Loucy (cell line): ENCODE data around the gene RUFY1.

ENCODE experiments used
- H2AFZ ChIP-seq: fragments of 200-600 bp; sonication (generic); 2 replicates; pipeline ENCODE4 v1.6.0; 2016; ENCODE audit warnings: antibody characterized with exemption, mild to moderate bottlenecking, low read length, moderate library complexity
- H3F3A ChIP-seq: fragments of 200-600 bp; 2 replicates; pipeline ENCODE4 v1.6.0; 2016; ENCODE audit warnings: antibody characterized with exemption, low read depth, mild to moderate bottlenecking
- H3K27me3 ChIP-seq: fragments of 200-600 bp; sonication (generic); 2 replicates; pipeline ENCODE4 v1.6.1; 2014; ENCODE audit warnings: low read length, mild to moderate bottlenecking; ENCODE audit not compliant: insufficient read depth, poor library complexity, severe bottlenecking
- H3K36me3 ChIP-seq: fragments of 200-600 bp; sonication (generic); 2 replicates; pipeline ENCODE4 v1.6.1; 2016; ENCODE audit warnings: low read length; ENCODE audit not compliant: insufficient read depth
- H3K4me1 ChIP-seq: fragments of 200-600 bp; sonication (generic); 2 replicates; pipeline ENCODE4 v1.5.1; 2014; ENCODE audit warnings: low read length, mild to moderate bottlenecking; ENCODE audit not compliant: insufficient read depth, poor library complexity, severe bottlenecking
- H3K4me2 ChIP-seq: fragments of 200-600 bp; sonication (generic); 2 replicates; pipeline ENCODE4 v1.6.0; 2014; ENCODE audit warnings: antibody characterized with exemption, low read length, low read depth, mild to moderate bottlenecking; ENCODE audit not compliant: poor library complexity, severe bottlenecking
- H3K4me3 ChIP-seq: fragments of 200-600 bp; sonication (generic); 2 replicates; pipeline ENCODE4 v1.5.1; 2014; ENCODE audit warnings: low read length, mild to moderate bottlenecking, mixed read lengths; ENCODE audit not compliant: poor library complexity, severe bottlenecking
- H3K79me2 ChIP-seq: fragments of 200-600 bp; sonication (generic); 2 replicates; pipeline ENCODE4 v1.6.1; 2014; ENCODE audit warnings: low read length; ENCODE audit not compliant: insufficient read depth
- H3K9ac ChIP-seq: fragments of 200-600 bp; sonication (generic); 2 replicates; pipeline ENCODE4 v1.6.0; 2014; ENCODE audit warnings: mild to moderate bottlenecking, low read depth, low read length, moderate library complexity; ENCODE audit not compliant: poor library complexity, severe bottlenecking
- H3K9me2 ChIP-seq: fragments of 200-600 bp; sonication (generic); replicated peaks from 2 replicates; pipeline ENCODE4 v1.6.1; 2016; ENCODE audit warnings: low read depth, low read length, mixed read lengths
- H3K9me3 ChIP-seq: fragments of 200-600 bp; sonication (generic); 2 replicates; pipeline ENCODE4 v1.6.1; 2014; ENCODE audit warnings: mild to moderate bottlenecking, antibody characterized with exemption, low read length, low read depth; ENCODE audit not compliant: insufficient read depth
- H4K20me1 ChIP-seq: fragments of 200-600 bp; sonication (generic); 2 replicates; pipeline ENCODE4 v1.6.0; 2014; ENCODE audit warnings: antibody characterized with exemption, low read length, mild to moderate bottlenecking; ENCODE audit not compliant: insufficient read depth, poor library complexity, severe bottlenecking
- EZH2phosphoT487 ChIP-seq: fragments of 200-600 bp; IDR thresholded peaks from 2 replicates; pipeline ENCODE4 v1.6.1; 2018; ENCODE audit warnings: antibody characterized with exemption, mild to moderate bottlenecking, moderate library complexity, borderline replicate concordance
- TF ChIP-seq, protein P1 (sequence below): fragments of 200-600 bp; sonication (generic); conservative IDR thresholded peaks from 2 replicates; pipeline ENCODE4 v1.5.1; 2014; ENCODE audit warnings: mild to moderate bottlenecking, antibody characterized with exemption, low read length

The RUFY1 gene

DNA sequence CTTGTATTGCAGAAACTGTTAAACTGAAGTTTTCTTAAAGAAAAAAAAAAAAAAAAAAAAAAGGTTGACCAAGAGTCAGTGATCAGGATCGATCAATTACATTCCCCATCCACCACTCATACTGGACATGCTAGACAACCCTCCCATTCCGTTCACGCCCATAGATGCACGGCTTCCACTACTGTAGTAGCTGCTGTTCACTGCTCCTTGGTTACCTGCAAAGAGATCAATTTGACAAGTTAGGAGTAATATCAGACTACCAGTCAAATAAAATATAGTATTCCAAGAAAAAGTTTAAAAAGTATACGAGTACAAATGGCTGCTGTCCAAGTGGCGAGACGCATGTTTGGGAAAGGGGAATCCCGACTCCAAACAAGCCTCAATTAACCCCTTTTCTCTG is 64.4 kb downstream of the RUFY1 start:
- H3K9me2 ChIP-seq, result no peaks in the 10 kb centered on the region
- H2AFZ ChIP-seq, result no peak overlapping the region
- H3K9me3 ChIP-seq, result no peaks in the 10 kb centered on the region
- TF ChIP-seq EZH2phosphoT487, result no peak
- TF ChIP-seq, protein P1, sequence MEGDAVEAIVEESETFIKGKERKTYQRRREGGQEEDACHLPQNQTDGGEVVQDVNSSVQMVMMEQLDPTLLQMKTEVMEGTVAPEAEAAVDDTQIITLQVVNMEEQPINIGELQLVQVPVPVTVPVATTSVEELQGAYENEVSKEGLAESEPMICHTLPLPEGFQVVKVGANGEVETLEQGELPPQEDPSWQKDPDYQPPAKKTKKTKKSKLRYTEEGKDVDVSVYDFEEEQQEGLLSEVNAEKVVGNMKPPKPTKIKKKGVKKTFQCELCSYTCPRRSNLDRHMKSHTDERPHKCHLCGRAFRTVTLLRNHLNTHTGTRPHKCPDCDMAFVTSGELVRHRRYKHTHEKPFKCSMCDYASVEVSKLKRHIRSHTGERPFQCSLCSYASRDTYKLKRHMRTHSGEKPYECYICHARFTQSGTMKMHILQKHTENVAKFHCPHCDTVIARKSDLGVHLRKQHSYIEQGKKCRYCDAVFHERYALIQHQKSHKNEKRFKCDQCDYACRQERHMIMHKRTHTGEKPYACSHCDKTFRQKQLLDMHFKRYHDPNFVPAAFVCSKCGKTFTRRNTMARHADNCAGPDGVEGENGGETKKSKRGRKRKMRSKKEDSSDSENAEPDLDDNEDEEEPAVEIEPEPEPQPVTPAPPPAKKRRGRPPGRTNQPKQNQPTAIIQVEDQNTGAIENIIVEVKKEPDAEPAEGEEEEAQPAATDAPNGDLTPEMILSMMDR, result no peak
- H3F3A ChIP-seq, result no peaks in the 10 kb centered on the region
- H3K79me2 ChIP-seq, result peaks cover 70% of the 10 kb centered on the region
- no peak overlapping the region for H3K9ac ChIP-seq
- H3K27me3 ChIP-seq, result no peaks in the 10 kb centered on the region
- H3K36me3 ChIP-seq, result peaks cover 92% of the 10 kb centered on the region
- H3K4me2 ChIP-seq, result peak overlapping the region; percentile 31
- no peak overlapping the region for H3K4me3 ChIP-seq
- H4K20me1 ChIP-seq, result peaks cover 68% of the 10 kb centered on the region
- H3K4me1 ChIP-seq, result peaks cover 26% of the 10 kb centered on the region

DNA sequence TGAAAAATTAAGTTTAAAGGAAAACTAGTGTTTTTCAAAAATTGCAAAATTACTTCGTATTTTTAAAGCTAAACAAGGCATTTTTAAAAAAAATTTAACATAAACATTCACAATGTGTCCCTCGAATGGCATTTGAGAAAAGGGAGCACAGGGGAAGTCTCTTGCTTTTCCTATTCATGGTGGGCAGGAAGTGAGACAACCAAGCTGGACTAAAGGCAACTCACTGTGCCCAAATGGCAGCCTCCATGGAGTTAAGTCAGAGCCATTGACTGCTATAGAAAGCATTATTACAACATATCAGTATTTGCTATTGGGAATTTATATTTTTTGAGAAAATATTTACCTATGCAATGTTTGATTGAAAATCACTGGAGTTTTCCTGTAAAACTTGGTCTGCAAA is 64.8 kb downstream of the RUFY1 start:
- H2AFZ ChIP-seq, result no peak overlapping the region
- no peak for TF ChIP-seq EZH2phosphoT487
- peaks cover 73% of the 10 kb centered on the region for H4K20me1 ChIP-seq
- H3F3A ChIP-seq, result no peaks in the 10 kb centered on the region
- peak overlapping the region; percentile 99 for H3K4me2 ChIP-seq
- H3K27me3 ChIP-seq, result no peaks in the 10 kb centered on the region
- no peak overlapping the region for H3K9ac ChIP-seq
- H3K4me1 ChIP-seq, result peaks cover 26% of the 10 kb centered on the region
- H3K9me2 ChIP-seq, result no peaks in the 10 kb centered on the region
- no peak overlapping the region for H3K4me3 ChIP-seq
- peaks cover 92% of the 10 kb centered on the region for H3K36me3 ChIP-seq
- H3K9me3 ChIP-seq, result no peaks in the 10 kb centered on the region
- peaks cover 75% of the 10 kb centered on the region for H3K79me2 ChIP-seq

DNA sequence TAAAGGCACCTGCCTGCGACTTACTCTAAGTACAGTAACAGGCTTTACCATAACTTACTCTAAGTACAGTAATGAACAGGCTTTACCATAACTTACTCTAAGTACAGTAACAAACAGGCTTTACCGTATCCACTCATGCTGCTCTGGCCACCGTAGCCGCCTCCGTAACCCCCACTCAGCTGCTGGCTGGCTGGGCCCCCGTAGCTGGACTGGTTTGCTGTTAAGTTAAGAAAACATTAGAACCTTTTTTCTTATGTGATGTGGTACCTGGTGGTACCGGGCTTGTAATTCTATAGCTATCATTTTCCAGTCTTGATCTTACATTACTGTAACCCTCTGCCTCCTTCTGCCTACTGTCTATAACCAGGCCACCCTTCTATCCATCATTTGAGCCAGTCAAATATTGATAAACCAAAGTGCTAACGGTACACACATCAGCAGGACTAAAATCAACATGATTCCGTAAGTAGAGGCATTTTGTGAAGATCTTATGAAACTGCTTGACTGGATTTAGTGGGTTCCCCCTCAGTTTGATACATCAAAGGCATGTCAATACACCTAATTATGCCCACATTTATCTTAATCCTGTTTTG is 65.7 kb downstream of the RUFY1 start:
- Histone ChIP-seq H3K4me1 (peaks cover 26% of the 10 kb centered on the region), H4K20me1 (peaks cover 82% of the 10 kb centered on the region), H3K27me3 (no peaks in the 10 kb centered on the region), H3K4me3 (peak overlapping the region; percentile 48), H3K9me3 (no peaks in the 10 kb centered on the region), H3K4me2 (peak overlapping the region; percentile 99), H2AFZ (no peak overlapping the region), H3F3A (no peaks in the 10 kb centered on the region), H3K79me2 (peaks cover 84% of the 10 kb centered on the region), H3K9ac (no peak overlapping the region), H3K9me2 (no peaks in the 10 kb centered on the region), H3K36me3 (peaks cover 93% of the 10 kb centered on the region)
- TF ChIP-seq EZH2phosphoT487, result no peak
- TF ChIP-seq, protein P1, result no peak

DNA sequence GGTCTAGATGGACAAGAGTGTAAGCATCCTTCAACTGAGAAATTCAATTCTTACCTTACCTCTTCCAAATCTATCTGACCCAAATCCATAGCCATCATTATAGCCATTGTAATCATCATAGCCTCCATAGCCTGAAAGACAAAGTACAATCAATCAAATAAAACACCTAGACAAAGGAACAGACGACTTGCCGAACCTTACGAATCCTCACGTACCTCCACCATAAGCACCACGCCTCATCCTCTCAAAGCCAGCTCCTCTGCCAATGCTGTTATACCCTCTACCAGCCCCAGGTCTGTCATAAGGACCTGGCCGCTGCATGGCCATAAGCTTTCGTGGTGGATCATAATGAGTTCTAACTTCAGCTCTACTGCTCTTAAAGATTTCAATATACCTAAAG is 67.6 kb downstream of the RUFY1 start:
- Histone ChIP-seq H3K4me1 (peaks cover 26% of the 10 kb centered on the region), H3K27me3 (peaks cover under 1% of the 10 kb centered on the region), H3F3A (no peaks in the 10 kb centered on the region), H3K9me3 (no peaks in the 10 kb centered on the region), H3K79me2 (peaks cover 99% of the 10 kb centered on the region), H4K20me1 (peaks cover 93% of the 10 kb centered on the region), H2AFZ (no peak overlapping the region), H3K9ac (peak overlapping the region; percentile 81), H3K4me2 (peak overlapping the region; percentile 99), H3K4me3 (peak overlapping the region; percentile 93), H3K36me3 (peaks cover 97% of the 10 kb centered on the region), H3K9me2 (no peaks in the 10 kb centered on the region)
- TF ChIP-seq, protein P1, result no peak
- no peak for TF ChIP-seq EZH2phosphoT487
